Neural crest cell (in vitro differentiated cells): ENCODE data around the gene SF3B1. TPM values are rescaled to one million over a fixed set of nuclear protein-coding genes. Genes with fewer than 3 reads are reported as not detected.

Experiments used
- DNase-seq: peaks from one replicate; pipeline ENCODE4 v3.0.0; 2021; ENCODE audit warnings: low read depth, mixed read lengths, low spot score
- H3K27ac Mint-ChIP-seq: one replicate; pipeline ENCODE4 v1.8.0; 2021; ENCODE audit warnings: mild to moderate bottlenecking, mixed read lengths; ENCODE audit not compliant: unreplicated experiment
- H3K27me3 Mint-ChIP-seq: 2 replicates; pipeline ENCODE4 v1.8.0; 2021; ENCODE audit warnings: low read depth, mild to moderate bottlenecking, mixed read lengths
- H3K36me3 Mint-ChIP-seq: 2 replicates; pipeline ENCODE4 v1.8.0; 2021; ENCODE audit warnings: low read depth, mild to moderate bottlenecking, mixed read lengths
- H3K4me1 Mint-ChIP-seq: 2 replicates; pipeline ENCODE4 v1.8.0; 2021; ENCODE audit warnings: mixed read lengths
- H3K4me3 Mint-ChIP-seq: one replicate; pipeline ENCODE4 v1.8.0; 2021; ENCODE audit warnings: mild to moderate bottlenecking, mixed read lengths
- H3K9me3 Mint-ChIP-seq: 2 replicates; pipeline ENCODE4 v1.8.0; 2021; ENCODE audit warnings: mixed read lengths
- CTCF ChIP-seq: fragments of 200-600 bp; sonication (generic); conservative IDR thresholded peaks from 2 replicates; pipeline ENCODE4 v1.5.0; 2021; ENCODE audit warnings: antibody characterized with exemption, mild to moderate bottlenecking
- total RNA-seq: library from RNA; stranded (reverse); gene quantifications from 2 replicates; pipeline ENCODE4 v1.2.1, GENCODE V29; 2021

SF3B1 gene
- total RNA-seq, 1 donor from 2014 or later, result 323 TPM

GRCh38 chr2:197419438-197419837, 15.4 kb downstream of the SF3B1 start:
- no peaks in the 10 kb centered on the region for H3K9me3 Mint-ChIP-seq
- H3K27ac Mint-ChIP-seq, result no peak overlapping the region
- no peaks in the 10 kb centered on the region for H3K4me1 Mint-ChIP-seq
- peaks cover 5% of the 10 kb centered on the region for H3K36me3 Mint-ChIP-seq
- DNase-seq, result no peak
- H3K4me3 Mint-ChIP-seq, result no peak overlapping the region
- no peaks in the 10 kb centered on the region for H3K27me3 Mint-ChIP-seq
- no peak for TF ChIP-seq CTCF

GRCh38 chr2:197416268-197416667, 18.6 kb downstream of the SF3B1 start:
- Mint-ChIP-seq H3K27me3 (no peaks in the 10 kb centered on the region), H3K4me3 (no peak overlapping the region), H3K4me1 (no peaks in the 10 kb centered on the region), H3K9me3 (no peaks in the 10 kb centered on the region), H3K27ac (no peak overlapping the region), H3K36me3 (peaks cover 5% of the 10 kb centered on the region)
- DNase-seq, result no peak
- no peak for TF ChIP-seq CTCF

GRCh38 chr2:197414515-197414914, 20.3 kb downstream of the SF3B1 start:
- no peaks in the 10 kb centered on the region for H3K9me3 Mint-ChIP-seq
- peaks cover 16% of the 10 kb centered on the region for H3K36me3 Mint-ChIP-seq
- DNase-seq, result no peak
- no peak overlapping the region for H3K27ac Mint-ChIP-seq
- TF ChIP-seq CTCF, result no peak
- H3K4me1 Mint-ChIP-seq, result no peaks in the 10 kb centered on the region
- no peak overlapping the region for H3K4me3 Mint-ChIP-seq
- no peaks in the 10 kb centered on the region for H3K27me3 Mint-ChIP-seq

- no peak for DNase-seq
- H3K27ac Mint-ChIP-seq, result no peak overlapping the region
- no peaks in the 10 kb centered on the region for H3K9me3 Mint-ChIP-seq
- no peaks in the 10 kb centered on the region for H3K27me3 Mint-ChIP-seq
- H3K4me3 Mint-ChIP-seq, result no peak overlapping the region
- TF ChIP-seq CTCF, result no peak
- no peaks in the 10 kb centered on the region for H3K4me1 Mint-ChIP-seq
- H3K36me3 Mint-ChIP-seq, result peaks cover 18% of the 10 kb centered on the region
These were observed 20.8 kb downstream of the SF3B1 start for GRCh38 chr2:197414039-197414438.

- no peak for DNase-seq
- Mint-ChIP-seq H3K36me3 (peaks cover 16% of the 10 kb centered on the region), H3K4me3 (no peak overlapping the region), H3K4me1 (no peaks in the 10 kb centered on the region), H3K27me3 (no peaks in the 10 kb centered on the region), H3K27ac (no peak overlapping the region), H3K9me3 (no peaks in the 10 kb centered on the region)
- no peak for TF ChIP-seq CTCF
These were observed 29.2 kb downstream of the SF3B1 start for GRCh38 chr2:197405582-197405981.
